ENCODE measurements around the gene PSD2. TPM values are rescaled to one million over a fixed set of nuclear protein-coding genes. Genes with fewer than 3 reads are reported as not detected.

Gene PSD2
- total RNA-seq, 4 donors from 2014 or later, result 0.10 TPM; not detected in 3

DNA sequence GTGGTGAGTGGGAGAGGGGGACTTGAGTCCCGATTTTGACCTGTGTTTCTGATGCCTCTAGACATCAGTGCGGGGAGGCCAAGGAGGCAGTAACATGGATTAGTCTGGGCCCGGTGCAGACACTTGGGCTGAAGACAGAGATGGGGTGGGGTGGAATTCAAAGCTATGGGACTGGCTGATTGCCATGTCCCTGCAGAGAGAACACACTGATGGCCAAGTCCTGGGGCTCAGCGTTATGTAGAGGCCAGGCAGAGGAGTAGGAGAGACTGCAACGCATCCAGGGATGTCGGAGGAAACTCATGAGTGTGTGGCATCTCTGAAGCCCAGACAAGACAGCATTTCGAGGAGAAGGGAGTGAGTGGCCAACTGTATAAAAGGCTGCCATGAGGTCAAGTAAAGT lies 30.1 kb downstream of the PSD2 start:
- in situ Hi-C loops (cut with MboI; ENCODE audit: low sequenced_read_pairs in 4 of 4), result no loop called here
- Histone ChIP-seq H3K4me3 (no peak overlapping the region), H3K4me1 (no peaks in the 10 kb centered on the region), H3K27ac (no peak overlapping the region), H3K9me3 (no peaks in the 10 kb centered on the region), H3K36me3 (no peaks in the 10 kb centered on the region), H3K27me3 (no peaks in the 10 kb centered on the region)
- DNase-seq, result no peak
- ATAC-seq, result no peak
- intact Hi-C loops (cut with DNase I; ENCODE audit: low total_unique reads), result no loop called here
- no peak for TF ChIP-seq POLR2A (IDR thresholded peaks at IDR 0.05)
- TF ChIP-seq CTCF (IDR thresholded peaks at IDR 0.05 in 4 of 5, conservative IDR thresholded peaks at IDR 0.05 in 1 of 5), result no peak

GRCh38 chr5:139828207-139828895 lies 32.7 kb downstream of the PSD2 start:
- Histone ChIP-seq H3K4me3 (no peak overlapping the region), H3K27ac (no peak overlapping the region), H3K27me3 (no peaks in the 10 kb centered on the region), H3K9me3 (no peaks in the 10 kb centered on the region), H3K36me3 (no peaks in the 10 kb centered on the region), H3K4me1 (no peaks in the 10 kb centered on the region)
- intact Hi-C loops (cut with DNase I; ENCODE audit: low total_unique reads) (no loop called here), in situ Hi-C loops (cut with MboI; ENCODE audit: low sequenced_read_pairs in 4 of 4) (no loop called here)
- DNase-seq (no peak), ATAC-seq (no peak)
- TF ChIP-seq POLR2A (IDR thresholded peaks at IDR 0.05), result no peak
- no peak for TF ChIP-seq CTCF (IDR thresholded peaks at IDR 0.05 in 4 of 5, conservative IDR thresholded peaks at IDR 0.05 in 1 of 5)

GRCh38 chr5:139829471-139829870 lies 33.9 kb downstream of the PSD2 start:
- Histone ChIP-seq H3K9me3 (no peaks in the 10 kb centered on the region), H3K36me3 (no peaks in the 10 kb centered on the region), H3K4me1 (no peaks in the 10 kb centered on the region), H3K4me3 (no peak overlapping the region), H3K27me3 (no peaks in the 10 kb centered on the region), H3K27ac (no peak overlapping the region)
- intact Hi-C loops (cut with DNase I; ENCODE audit: low total_unique reads), result no loop called here
- no peak for DNase-seq
- in situ Hi-C loops (cut with MboI; ENCODE audit: low sequenced_read_pairs in 4 of 4), result no loop called here
- ATAC-seq, result no peak
- no peak for TF ChIP-seq POLR2A (IDR thresholded peaks at IDR 0.05)

DNA sequence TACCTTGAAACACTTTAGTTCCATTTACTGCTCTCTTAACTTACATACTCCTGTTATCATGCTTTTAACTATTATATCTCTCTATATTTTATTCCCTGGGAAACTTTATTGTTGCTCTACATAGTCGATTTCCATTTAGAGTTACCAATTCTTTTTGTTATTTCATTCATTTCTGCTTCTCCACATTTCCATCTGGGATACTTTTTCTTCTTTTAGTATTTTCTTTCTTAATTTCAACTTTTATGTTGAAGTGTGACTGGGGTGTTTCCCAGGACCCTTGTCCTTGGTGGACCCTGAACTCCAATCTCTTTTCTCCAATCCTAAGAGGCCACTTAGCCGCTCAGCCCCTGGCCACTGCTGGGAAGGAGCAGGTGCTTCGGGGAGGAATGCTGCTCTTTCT lies 36.0 kb downstream of the PSD2 start:
- no peak overlapping the region for H3K4me3 ChIP-seq
- H3K4me1 ChIP-seq, result no peaks in the 10 kb centered on the region
- in situ Hi-C loops (cut with MboI; ENCODE audit: low sequenced_read_pairs in 4 of 4) (loop anchor here in 1 of 4 donors (10.0 kb wide), 1 partner anchor 47 kb away; no protein-coding TSS in a partner anchor), intact Hi-C loops (cut with DNase I; ENCODE audit: low total_unique reads) (no loop called here)
- H3K27ac ChIP-seq, result no peak overlapping the region
- no peaks in the 10 kb centered on the region for H3K27me3 ChIP-seq
- no peaks in the 10 kb centered on the region for H3K9me3 ChIP-seq
- ATAC-seq (no peak), DNase-seq (no peak)
- TF ChIP-seq CTCF (IDR thresholded peaks at IDR 0.05 in 4 of 5, conservative IDR thresholded peaks at IDR 0.05 in 1 of 5) (no peak), POLR2A (IDR thresholded peaks at IDR 0.05) (no peak)
- no peaks in the 10 kb centered on the region for H3K36me3 ChIP-seq

GRCh38 chr5:139833525-139833924 lies 37.9 kb downstream of the PSD2 start:
- H3K9me3 ChIP-seq, result no peaks in the 10 kb centered on the region
- no peak overlapping the region for H3K4me3 ChIP-seq
- no peak for ATAC-seq
- DNase-seq, result no peak
- no peak overlapping the region for H3K27ac ChIP-seq
- no peaks in the 10 kb centered on the region for H3K36me3 ChIP-seq
- H3K27me3 ChIP-seq, result no peaks in the 10 kb centered on the region
- intact Hi-C loops (cut with DNase I; ENCODE audit: low total_unique reads), result no loop called here
- in situ Hi-C loops (cut with MboI; ENCODE audit: low sequenced_read_pairs in 4 of 4), result loop anchor here in 1 of 4 donors (10.0 kb wide), 1 partner anchor 49 kb away; no protein-coding TSS in a partner anchor
- no peak for TF ChIP-seq CTCF (IDR thresholded peaks at IDR 0.05 in 4 of 5, conservative IDR thresholded peaks at IDR 0.05 in 1 of 5)
- TF ChIP-seq POLR2A (IDR thresholded peaks at IDR 0.05), result no peak
- H3K4me1 ChIP-seq, result no peaks in the 10 kb centered on the region

Measured in gastrocnemius medialis (tissue), 4 donors.